Upper lobe of left lung (tissue), 6 donors: ENCODE measurements around the gene HES4. TPM values are rescaled to one million over a fixed set of nuclear protein-coding genes. Genes with fewer than 3 reads are reported as not detected.
A peak's percentile ranks its signal among the peaks of the same experiment; 100 is the strongest.

Experiments used
- ATAC-seq, 2 donors: fragments of 200-7000 bp; cut with Tn5 transposase; one replicate each; pipeline ENCODE4 v1.9.1; 2022; ENCODE audit warnings: mild to moderate bottlenecking in 2 of 2, moderate library complexity in 2 of 2; ENCODE audit not compliant: low FRiP score in 2 of 2
- DNase-seq, 2 donors: peaks; one replicate each; pipeline ENCODE4 v3.0.0-alpha.2; 2019 to 2020
- H3K27ac ChIP-seq, 4 donors: fragments of 200-600 bp; sonication (generic); one replicate each; pipeline ENCODE4 v1.5.1; 2016 to 2019
- H3K27me3 ChIP-seq, 4 donors: fragments of 200-600 bp; sonication (generic); one replicate each; pipeline ENCODE4 v1.5.1; 2017 to 2019
- H3K36me3 ChIP-seq, 4 donors: fragments of 200-600 bp; sonication (generic); one replicate each; pipeline ENCODE4 v1.5.1; 2016 to 2019
- H3K4me1 ChIP-seq, 4 donors: fragments of 200-600 bp; sonication (generic); one replicate each; pipeline ENCODE4 v1.5.1; 2018 to 2019
- H3K4me3 ChIP-seq, 4 donors: fragments of 200-600 bp; sonication (generic); one replicate each; pipeline ENCODE4 v1.5.1; 2017 to 2019; ENCODE audit warnings: mild to moderate bottlenecking in 2 of 4, moderate library complexity in 1 of 4
- H3K9me3 ChIP-seq, 4 donors: fragments of 200-600 bp; sonication (generic); one replicate each; pipeline ENCODE4 v1.5.1; 2018 to 2019
- CTCF ChIP-seq, 6 experiments: fragments of 450-650 bp in 4 of 6; fragments of 200-600 bp in 2 of 6; sonication (generic) in 2 of 6; IDR thresholded peaks; one replicate each; pipeline ENCODE4 v1.5.1; 2016 to 2019; ENCODE audit warnings: antibody characterized with exemption in 6 of 6
- EP300 ChIP-seq, 4 donors: sonication (generic); formaldehyde crosslinking; IDR thresholded peaks; one replicate each; pipeline ENCODE4 v1.5.1; 2017; ENCODE audit warnings: antibody characterized with exemption in 4 of 4, control low read depth in 2 of 4
- POLR2A ChIP-seq, 4 donors: fragments of 450-650 bp; IDR thresholded peaks; one replicate each; pipeline ENCODE4 v1.5.1; 2016 to 2017; ENCODE audit warnings: antibody characterized with exemption in 4 of 4, mild to moderate bottlenecking in 2 of 4
- POLR2AphosphoS5 ChIP-seq, 2 donors: sonication (generic); formaldehyde crosslinking; IDR thresholded peaks; one replicate each; pipeline ENCODE4 v1.5.1; 2017; ENCODE audit warnings: antibody characterized with exemption in 2 of 2
- WGBS, 2 donors: methylation state at CpG; one replicate each; pipeline ENCODE4 v1.1.5; 2017 to 2018; 5-methylcytosine and 5-hydroxymethylcytosine counted together
- total RNA-seq, 6 donors: library from RNA; depleted of rRNA in 4 of 6; stranded (reverse); fragments of >200 nt in 4 of 6; gene quantifications; one replicate each; pipeline versions ENCODE4 v1.1.0 to v1.2.1, GENCODE V29; 2016 to 2021
- donor health status: DM: no; HTN: no; CAD: no; lungs with moderate emphysema.
- donor health status: DM: no; HTN: yes; CAD: no; lungs with severe emphysema.

The HES4 gene
- total RNA-seq, 6 donors from 2014 or later, result 26.5 to 55.0 (median 35.0) TPM

GRCh38 chr1:970973-971730, 28.7 kb downstream of the HES4 start:
- no peak for TF ChIP-seq EP300 (IDR thresholded peaks at IDR 0.05)
- H3K9me3 ChIP-seq, result no peaks in the 10 kb centered on the region
- no peak overlapping the region for H3K4me3 ChIP-seq
- H3K27me3 ChIP-seq, result peaks cover 0 to 25% (median 13%) of the 10 kb centered on the region in 4 donors
- WGBS, 2 donors, result 35% methylated on average over 29 of the region's 42 CpGs; no CpG with 5 or more reads in 1 of the 2 donors
- H3K4me1 ChIP-seq, result peaks cover 12 to 17% (median 17%) of the 10 kb centered on the region in 4 donors
- no peaks in the 10 kb centered on the region for H3K36me3 ChIP-seq
- DNase-seq (peak in 1 of 2 donors; percentile 70), ATAC-seq (no peak)
- no peak overlapping the region for H3K27ac ChIP-seq

- no peak for ATAC-seq
- H3K27me3 ChIP-seq, result peaks cover 0 to 25% (median 13%) of the 10 kb centered on the region in 4 donors
Measured at GRCh38 chr1:970242-970972, 29.5 kb downstream of the HES4 start.

GRCh38 chr1:969260-969855, 30.5 kb downstream of the HES4 start:
- WGBS, 2 donors, result 80 to 82% methylated on average over 15 of the region's 15 CpGs
- H3K36me3 ChIP-seq, result no peaks in the 10 kb centered on the region
- H3K4me1 ChIP-seq, result peaks cover 12 to 18% (median 16%) of the 10 kb centered on the region in 4 donors
- H3K9me3 ChIP-seq, result no peaks in the 10 kb centered on the region
- peaks cover 0 to 25% (median 13%) of the 10 kb centered on the region in 4 donors for H3K27me3 ChIP-seq
- H3K27ac ChIP-seq, result no peak overlapping the region
- ATAC-seq, result no peak
- no peak overlapping the region for H3K4me3 ChIP-seq
- TF ChIP-seq POLR2AphosphoS5 (IDR thresholded peaks at IDR 0.05) (no peak), CTCF (IDR thresholded peaks at IDR 0.05) (no peak), EP300 (IDR thresholded peaks at IDR 0.05) (no peak), POLR2A (IDR thresholded peaks at IDR 0.05) (no peak)
- DNase-seq, result no peak

More at GRCh38 chr1:970242-970972, 29.5 kb downstream of the HES4 start:
- Histone ChIP-seq H3K36me3 (no peaks in the 10 kb centered on the region), H3K4me3 (no peak overlapping the region), H3K27ac (no peak overlapping the region), H3K9me3 (no peaks in the 10 kb centered on the region), H3K4me1 (peaks cover 12 to 18% (median 16%) of the 10 kb centered on the region in 4 donors)
- TF ChIP-seq POLR2A (IDR thresholded peaks at IDR 0.05), result no peak
- TF ChIP-seq CTCF (IDR thresholded peaks at IDR 0.05), result no peak
- TF ChIP-seq POLR2AphosphoS5 (IDR thresholded peaks at IDR 0.05), result no peak
- no peak for TF ChIP-seq EP300 (IDR thresholded peaks at IDR 0.05)
- 20 to 24% methylated on average over 1 to 22 of the region's 33 CpGs for WGBS, 2 donors
- DNase-seq, result peak in 1 of 2 donors; percentile 69

GRCh38 chr1:967466-968343, 32.2 kb downstream of the HES4 start:
- DNase-seq (peak in 1 of 2 donors; percentile 53), ATAC-seq (no peak)
- H3K9me3 ChIP-seq, result no peaks in the 10 kb centered on the region
- no peak for TF ChIP-seq EP300 (IDR thresholded peaks at IDR 0.05)
- no peak for TF ChIP-seq POLR2AphosphoS5 (IDR thresholded peaks at IDR 0.05)
- no peak for TF ChIP-seq POLR2A (IDR thresholded peaks at IDR 0.05)
- no peak for TF ChIP-seq CTCF (IDR thresholded peaks at IDR 0.05)
- peaks cover 0 to 8% (median 5%) of the 10 kb centered on the region in 4 donors for H3K36me3 ChIP-seq
- H3K27ac ChIP-seq, result no peak overlapping the region
- peaks cover 0 to 25% (median 11%) of the 10 kb centered on the region in 4 donors for H3K27me3 ChIP-seq
- H3K4me3 ChIP-seq, result peak overlapping the region in 2 of 4 donors; percentile 72 to 73
- WGBS, 2 donors, result 43 to 82% methylated on average over 2 to 19 of the region's 23 CpGs
- peaks cover 12 to 18% (median 16%) of the 10 kb centered on the region in 4 donors for H3K4me1 ChIP-seq
